GM21529 (cell line): ENCODE results near the gene AFAP1L1.

Experiments used
- ATAC-seq: cut with Tn5 transposase; IDR thresholded peaks from one replicate; pipeline ENCODE4 v1.9.1; 2021; ENCODE audit not compliant: unreplicated experiment

The AFAP1L1 gene

DNA sequence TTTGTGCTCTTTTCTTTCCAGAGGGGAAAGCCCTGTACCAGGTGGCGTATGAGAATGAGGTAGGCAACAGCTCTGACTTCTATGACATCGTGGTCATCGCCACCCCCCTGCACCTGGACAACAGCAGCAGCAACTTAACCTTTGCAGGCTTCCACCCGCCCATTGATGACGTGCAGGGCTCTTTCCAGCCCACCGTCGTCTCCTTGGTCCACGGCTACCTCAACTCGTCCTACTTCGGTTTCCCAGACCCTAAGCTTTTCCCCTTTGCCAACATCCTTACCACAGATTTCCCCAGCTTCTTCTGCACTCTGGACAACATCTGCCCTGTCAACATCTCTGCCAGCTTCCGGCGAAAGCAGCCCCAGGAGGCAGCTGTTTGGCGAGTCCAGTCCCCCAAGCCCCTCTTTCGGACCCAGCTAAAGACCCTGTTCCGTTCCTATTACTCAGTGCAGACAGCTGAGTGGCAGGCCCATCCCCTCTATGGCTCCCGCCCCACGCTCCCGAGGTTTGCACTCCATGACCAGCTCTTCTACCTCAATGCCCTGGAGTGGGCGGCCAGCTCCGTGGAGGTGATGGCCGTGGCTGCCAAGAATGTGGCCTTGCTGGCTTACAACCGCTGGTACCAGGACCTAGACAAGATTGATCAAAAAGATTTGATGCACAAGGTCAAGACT is 96.5 kb downstream of the AFAP1L1 start:
- ATAC-seq = no peak

GRCh38 chr5:149370878-149371277 is 99.2 kb downstream of the AFAP1L1 start:
- no peak for ATAC-seq

GRCh38 chr5:149371296-149371962 is 99.8 kb downstream of the AFAP1L1 start:
- ATAC-seq = peak; percentile 85

- no peak for ATAC-seq
Observed at GRCh38 chr5:149372076-149372795, 100.6 kb downstream of the AFAP1L1 start.

GRCh38 chr5:149372932-149373331 is 101.3 kb downstream of the AFAP1L1 start:
- ATAC-seq = no peak

GRCh38 chr5:149374303-149374702 is 102.6 kb downstream of the AFAP1L1 start:
- ATAC-seq = no peak

- ATAC-seq = no peak
Observed at GRCh38 chr5:149374801-149375200, 103.1 kb downstream of the AFAP1L1 start.

- no peak for ATAC-seq
Observed at GRCh38 chr5:149375434-149375833, 103.8 kb downstream of the AFAP1L1 start.

DNA sequence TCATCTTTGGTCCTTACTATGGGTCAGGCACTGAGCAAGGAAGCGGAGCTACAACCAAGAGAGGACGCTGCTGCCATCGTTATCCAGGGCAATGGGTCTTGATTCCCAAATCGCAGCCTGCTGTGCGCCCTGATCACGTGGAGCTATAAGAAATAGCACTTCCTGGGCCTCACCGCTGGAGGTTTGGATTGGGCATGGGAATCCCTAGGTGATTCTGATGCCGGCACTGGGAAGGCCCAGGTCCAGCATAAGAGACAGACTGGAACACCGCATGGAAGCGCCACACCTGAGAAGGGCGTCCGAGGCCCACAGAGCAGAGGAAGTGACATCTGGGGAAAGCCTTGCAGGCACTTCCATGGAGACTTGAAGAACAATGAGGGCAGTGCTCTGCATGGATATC is 104.4 kb downstream of the AFAP1L1 start:
- no peak for ATAC-seq

- no peak for ATAC-seq
Observed at GRCh38 chr5:149376711-149377447, 105.2 kb downstream of the AFAP1L1 start.

DNA sequence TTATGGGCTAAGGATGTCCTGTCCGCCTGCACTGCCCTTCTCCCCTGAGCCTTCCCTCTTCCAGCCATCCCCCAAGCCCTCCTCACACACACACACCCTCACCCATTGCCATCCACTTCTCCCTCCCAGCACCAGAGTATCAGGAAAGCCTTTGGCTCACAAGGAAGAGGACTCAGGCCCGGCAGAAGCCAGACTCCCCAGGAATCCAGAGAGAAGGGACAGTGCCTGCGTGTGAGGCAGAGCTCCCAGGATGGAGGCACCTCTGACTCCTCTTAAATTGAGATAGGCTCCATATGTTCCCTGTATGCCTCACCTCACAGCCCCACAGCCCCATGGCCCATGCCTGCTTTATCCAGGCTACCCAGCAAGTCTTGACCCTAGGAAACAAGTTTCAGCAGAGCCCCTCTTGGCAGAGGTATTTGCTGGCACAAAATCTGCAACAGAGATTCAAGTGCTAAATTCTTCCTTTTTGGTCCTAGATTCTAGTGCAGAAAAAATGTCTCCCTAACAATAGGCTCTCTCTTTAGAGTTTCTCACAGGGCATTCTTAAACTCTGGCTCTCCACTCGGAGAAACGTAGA is 106.7 kb downstream of the AFAP1L1 start:
- ATAC-seq = no peak

GRCh38 chr5:149379177-149379761 is 107.6 kb downstream of the AFAP1L1 start, which contains the start of gene IL17B:
Gene IL17B (minus strand): TSS chr5:149379292. CDS start chr5:149379225, 67 bp downstream.
- no peak for ATAC-seq

GRCh38 chr5:149379818-149380374 is 108.2 kb downstream of the AFAP1L1 start:
- ATAC-seq = no peak

- no peak for ATAC-seq
Observed at GRCh38 chr5:149380466-149381121, 108.9 kb downstream of the AFAP1L1 start.

DNA sequence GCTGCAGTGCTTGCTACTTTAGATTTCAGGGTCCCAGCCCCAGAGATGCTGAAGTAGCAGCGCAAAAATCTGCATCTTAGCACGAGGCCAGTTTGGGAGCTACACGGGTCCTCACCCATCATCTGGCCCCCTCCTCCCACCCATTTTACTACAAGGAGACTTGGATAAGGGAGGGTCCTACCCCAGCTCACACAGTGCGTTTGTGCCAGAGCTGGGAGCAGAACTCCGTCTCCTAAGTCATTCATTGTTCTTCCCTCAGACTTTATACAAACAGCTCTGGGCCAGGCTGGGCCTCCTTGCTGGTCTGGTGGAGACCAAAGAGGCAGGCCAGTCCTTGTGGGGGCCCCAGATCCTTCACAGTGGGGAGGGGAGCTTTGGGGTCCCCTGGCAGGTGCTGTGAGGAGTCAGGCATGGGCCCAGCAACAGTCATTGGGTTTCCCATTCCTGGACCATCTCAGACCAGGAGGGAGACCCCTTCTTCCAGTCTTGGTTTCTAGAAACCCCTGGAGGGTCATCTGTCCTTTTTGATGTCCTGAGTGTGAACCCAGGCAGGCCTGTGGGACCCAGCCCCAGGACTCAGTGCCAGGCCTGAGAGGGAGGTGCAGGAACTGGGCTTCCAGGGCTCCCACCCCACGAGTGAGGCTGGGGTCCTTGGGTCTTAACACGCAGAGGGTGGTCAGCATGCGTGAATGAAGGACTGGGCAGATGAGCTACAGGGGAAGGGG is 109.8 kb downstream of the AFAP1L1 start:
- ATAC-seq = no peak

- ATAC-seq = peak; percentile 87
Observed at GRCh38 chr5:149381986-149382338, 110.3 kb downstream of the AFAP1L1 start.

DNA sequence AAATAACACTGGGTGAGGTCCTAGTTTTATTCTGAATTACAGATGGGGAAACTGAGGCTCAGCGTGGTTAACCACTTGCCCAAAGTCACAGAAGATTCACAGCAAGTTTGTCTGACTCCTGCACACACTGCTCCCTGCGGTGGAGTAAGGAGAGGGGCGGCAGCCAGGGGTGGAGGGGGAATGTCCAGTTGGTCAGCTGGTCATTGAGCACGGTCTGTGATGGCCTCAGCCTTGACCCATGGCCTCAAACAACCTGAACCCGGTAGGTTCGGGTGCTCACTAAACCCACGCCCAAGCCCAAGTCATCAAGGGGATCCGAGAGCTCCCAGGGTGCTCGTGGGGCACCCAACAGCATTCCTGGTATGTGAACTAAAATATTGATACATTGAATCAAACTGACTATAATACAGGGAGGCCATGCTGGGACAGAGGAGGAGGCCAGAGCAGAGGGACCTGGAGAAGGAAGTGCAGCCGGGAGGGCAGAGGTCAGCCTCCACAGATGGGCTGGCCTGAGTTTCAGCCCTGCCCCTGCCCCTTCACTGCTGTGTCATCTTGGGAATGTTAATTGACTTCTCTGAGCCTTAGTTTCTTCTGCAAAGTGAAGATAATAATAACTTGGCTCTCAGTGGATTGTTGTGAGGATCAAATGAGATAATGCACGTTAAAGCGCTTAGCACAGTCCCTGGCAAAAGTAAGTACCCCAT is 111.0 kb downstream of the AFAP1L1 start:
- ATAC-seq = no peak

DNA sequence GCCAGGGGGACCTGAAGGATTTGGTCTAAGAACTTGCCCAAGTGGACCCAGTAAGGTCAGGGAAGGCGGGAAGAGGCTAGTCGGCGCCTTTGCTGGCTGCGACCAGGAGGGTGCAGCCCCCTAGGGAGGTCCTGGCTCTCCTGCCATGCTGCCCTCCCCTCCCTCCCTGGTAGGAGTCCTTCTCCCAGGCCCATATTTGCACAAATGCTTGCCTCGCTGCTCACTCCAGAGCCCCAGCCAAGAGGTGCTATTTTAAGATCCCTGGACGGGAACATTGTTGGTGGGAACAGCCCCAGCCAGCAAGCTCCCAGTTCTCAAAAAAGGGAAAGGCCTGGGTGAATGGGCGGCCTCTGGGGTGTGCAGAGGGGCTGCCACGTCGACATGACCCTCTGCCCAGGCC is 111.7 kb downstream of the AFAP1L1 start:
- no peak for ATAC-seq

- ATAC-seq = no peak
Observed at GRCh38 chr5:149386166-149386565, 114.5 kb downstream of the AFAP1L1 start.
